ENCODE measurements around the gene BPIFB6. TPM values are rescaled to one million over a fixed set of nuclear protein-coding genes. Genes with fewer than 3 reads are reported as not detected.

BPIFB6 gene
- total RNA-seq, 1 donor from 2014 or later = not detected

- Histone ChIP-seq H3K27me3 (ENCODE audit: control insufficient read depth, insufficient read depth, low read length) (no peaks in the 10 kb centered on the region), H3K4me3 (ENCODE audit: low read depth, low read length) (no peak overlapping the region), H3K36me3 (ENCODE audit: control insufficient read depth, insufficient read depth, low read length) (no peaks in the 10 kb centered on the region)
- TF ChIP-seq CTCF (IDR thresholded peaks at IDR 0.05; ENCODE audit: insufficient read depth, low read length, poor library complexity, severe bottlenecking) = no peak
- DNase-seq (ENCODE audit: low read depth) = no peak
Observed at GRCh38 chr20:33092361-33092760, 60.9 kb downstream of the BPIFB6 start.

- no peaks in the 10 kb centered on the region for H3K36me3 ChIP-seq (ENCODE audit: control insufficient read depth, insufficient read depth, low read length)
- no peak for DNase-seq (ENCODE audit: low read depth)
- no peak overlapping the region for H3K4me3 ChIP-seq (ENCODE audit: low read depth, low read length)
- no peaks in the 10 kb centered on the region for H3K27me3 ChIP-seq (ENCODE audit: control insufficient read depth, insufficient read depth, low read length)
- TF ChIP-seq CTCF (IDR thresholded peaks at IDR 0.05; ENCODE audit: insufficient read depth, low read length, poor library complexity, severe bottlenecking) = no peak
Observed at GRCh38 chr20:33093074-33093473, 61.6 kb downstream of the BPIFB6 start.

GRCh38 chr20:33093582-33093981, 62.1 kb downstream of the BPIFB6 start:
- H3K27me3 ChIP-seq (ENCODE audit: control insufficient read depth, insufficient read depth, low read length) = no peaks in the 10 kb centered on the region
- H3K4me3 ChIP-seq (ENCODE audit: low read depth, low read length) = no peak overlapping the region
- no peak for DNase-seq (ENCODE audit: low read depth)
- no peak for TF ChIP-seq CTCF (IDR thresholded peaks at IDR 0.05; ENCODE audit: insufficient read depth, low read length, poor library complexity, severe bottlenecking)
- H3K36me3 ChIP-seq (ENCODE audit: control insufficient read depth, insufficient read depth, low read length) = no peaks in the 10 kb centered on the region

Other genes starting within 250 kb of the BPIFB6 start
- gene MAPRE1, start 211.7 kb upstream of the BPIFB6 start, total RNA-seq = 88.2 and 92.3 TPM in 2 replicates
- not detected in 2 replicates for gene EFCAB8, start 172.7 kb upstream of the BPIFB6 start, total RNA-seq
- gene SUN5, start 27.2 kb upstream of the BPIFB6 start, total RNA-seq = not detected in 2 replicates
- gene BPIFB2, start 23.9 kb upstream of the BPIFB6 start, total RNA-seq = not detected in 2 replicates
- gene BPIFB3, start 22.3 kb downstream of the BPIFB6 start, total RNA-seq = not detected in 2 replicates
- gene BPIFB4, start 48.0 kb downstream of the BPIFB6 start, total RNA-seq = not detected in 2 replicates
- not detected in 2 replicates for gene BPIFA2, start 136.5 kb downstream of the BPIFB6 start, total RNA-seq
- not detected in 2 replicates for gene BPIFA3, start 185.7 kb downstream of the BPIFB6 start, total RNA-seq
- gene BPIFA1, start 204.3 kb downstream of the BPIFB6 start, total RNA-seq = not detected in 2 replicates

Data from kidney epithelial cell (primary cell).